Suprapubic skin (tissue), 4 donors: ENCODE measurements around the gene PRKCE. TPM values are rescaled to one million over a fixed set of nuclear protein-coding genes. Genes with fewer than 3 reads are reported as not detected.

Experiments used
- DNase-seq, 2 donors: peaks; one replicate each; pipeline ENCODE4 v3.0.0-alpha.2; 2019; ENCODE audit warnings: low spot score in 2 of 2
- H3K27ac ChIP-seq: fragments of 200-600 bp; sonication (generic); one replicate; pipeline ENCODE4 v1.5.1; 2019
- H3K27me3 ChIP-seq: fragments of 200-600 bp; sonication (generic); one replicate; pipeline ENCODE4 v1.5.1; 2019
- H3K36me3 ChIP-seq: fragments of 200-600 bp; sonication (generic); one replicate; pipeline ENCODE4 v1.5.1; 2019
- H3K4me1 ChIP-seq: fragments of 200-600 bp; sonication (generic); one replicate; pipeline ENCODE4 v1.5.1; 2019
- H3K4me3 ChIP-seq: fragments of 200-600 bp; sonication (generic); one replicate; pipeline ENCODE4 v1.5.1; 2019; ENCODE audit warnings: mild to moderate bottlenecking
- H3K9me3 ChIP-seq: fragments of 200-600 bp; sonication (generic); one replicate; pipeline ENCODE4 v1.5.1; 2019
- EP300 ChIP-seq: sonication (generic); formaldehyde crosslinking; IDR thresholded peaks from one replicate; pipeline ENCODE4 v1.6.1; 2017; ENCODE audit warnings: antibody characterized with exemption
- POLR2A ChIP-seq, 2 donors: fragments of 450-650 bp; IDR thresholded peaks; one replicate each; pipeline ENCODE4 v1.6.1; 2017; ENCODE audit warnings: antibody characterized with exemption in 2 of 2, mild to moderate bottlenecking in 2 of 2, moderate library complexity in 2 of 2
- POLR2AphosphoS5 ChIP-seq, 3 donors: sonication (generic); formaldehyde crosslinking; IDR thresholded peaks; one replicate each; pipeline ENCODE4 v1.6.1; 2017; ENCODE audit warnings: antibody characterized with exemption in 3 of 3
- WGBS: methylation state at CpG from one replicate; pipeline ENCODE4 v1.1.5; 2018; 5-methylcytosine and 5-hydroxymethylcytosine counted together
- total RNA-seq, 4 donors: library from RNA; depleted of rRNA; stranded (reverse); fragments of >200 nt; gene quantifications; one replicate each; pipeline ENCODE4 v1.1.0, GENCODE V29; 2016
- TF ChIP-seq, protein P1 (sequence below), 2 donors: fragments of 200-600 bp in 1 of 2; fragments of 450-650 bp in 1 of 2; sonication (generic) in 1 of 2; IDR thresholded peaks; one replicate each; pipeline ENCODE4 v1.5.1; 2016 to 2019; ENCODE audit warnings: antibody characterized with exemption in 2 of 2, mild to moderate bottlenecking in 1 of 2, moderate library complexity in 1 of 2

Gene PRKCE
- total RNA-seq, 4 donors from 2014 or later, result 7.9 to 18.3 (median 12.5) TPM

GRCh38 chr2:45750001-45750400 lies 98.5 kb downstream of the PRKCE start:
- Histone ChIP-seq H3K9me3 (peaks cover 2% of the 10 kb centered on the region), H3K27me3 (no peaks in the 10 kb centered on the region), H3K4me1 (peaks cover 24% of the 10 kb centered on the region), H3K36me3 (no peaks in the 10 kb centered on the region), H3K4me3 (no peak overlapping the region), H3K27ac (no peak overlapping the region)
- no peak for DNase-seq
- 78% methylated on average over 2 of the region's 2 CpGs for WGBS
- no peak for TF ChIP-seq POLR2A (IDR thresholded peaks at IDR 0.05)
- TF ChIP-seq, protein P1, sequence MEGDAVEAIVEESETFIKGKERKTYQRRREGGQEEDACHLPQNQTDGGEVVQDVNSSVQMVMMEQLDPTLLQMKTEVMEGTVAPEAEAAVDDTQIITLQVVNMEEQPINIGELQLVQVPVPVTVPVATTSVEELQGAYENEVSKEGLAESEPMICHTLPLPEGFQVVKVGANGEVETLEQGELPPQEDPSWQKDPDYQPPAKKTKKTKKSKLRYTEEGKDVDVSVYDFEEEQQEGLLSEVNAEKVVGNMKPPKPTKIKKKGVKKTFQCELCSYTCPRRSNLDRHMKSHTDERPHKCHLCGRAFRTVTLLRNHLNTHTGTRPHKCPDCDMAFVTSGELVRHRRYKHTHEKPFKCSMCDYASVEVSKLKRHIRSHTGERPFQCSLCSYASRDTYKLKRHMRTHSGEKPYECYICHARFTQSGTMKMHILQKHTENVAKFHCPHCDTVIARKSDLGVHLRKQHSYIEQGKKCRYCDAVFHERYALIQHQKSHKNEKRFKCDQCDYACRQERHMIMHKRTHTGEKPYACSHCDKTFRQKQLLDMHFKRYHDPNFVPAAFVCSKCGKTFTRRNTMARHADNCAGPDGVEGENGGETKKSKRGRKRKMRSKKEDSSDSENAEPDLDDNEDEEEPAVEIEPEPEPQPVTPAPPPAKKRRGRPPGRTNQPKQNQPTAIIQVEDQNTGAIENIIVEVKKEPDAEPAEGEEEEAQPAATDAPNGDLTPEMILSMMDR (IDR thresholded peaks at IDR 0.05), result no peak
- TF ChIP-seq EP300, result no peak
- no peak for TF ChIP-seq POLR2AphosphoS5 (IDR thresholded peaks at IDR 0.05)

DNA sequence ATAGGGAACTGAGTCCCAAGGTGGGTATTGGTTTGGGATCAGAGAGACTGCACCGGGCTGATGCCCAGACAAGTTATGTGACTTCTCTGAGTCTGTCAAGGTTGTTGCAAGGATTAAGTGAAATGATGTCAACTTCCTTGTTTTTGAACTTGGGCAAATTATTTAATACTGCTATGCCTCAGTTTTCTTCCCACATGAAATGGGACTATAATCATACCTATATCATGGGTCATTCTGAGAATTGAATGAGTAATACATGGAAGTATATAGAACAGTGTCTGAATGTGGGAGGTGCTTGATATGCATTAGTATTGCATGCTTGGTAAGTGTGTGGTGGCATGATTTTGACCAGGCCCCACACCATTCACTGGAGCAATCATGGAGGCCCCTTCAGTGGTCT lies 99.0 kb downstream of the PRKCE start:
- TF ChIP-seq EP300 (no peak), POLR2AphosphoS5 (IDR thresholded peaks at IDR 0.05) (no peak), POLR2A (IDR thresholded peaks at IDR 0.05) (no peak)
- TF ChIP-seq, protein P1 (IDR thresholded peaks at IDR 0.05), result no peak

GRCh38 chr2:45753381-45753780 lies 101.9 kb downstream of the PRKCE start:
- 90% methylated on average over 4 of the region's 4 CpGs for WGBS
- no peak for TF ChIP-seq EP300
- TF ChIP-seq POLR2AphosphoS5 (IDR thresholded peaks at IDR 0.05), result no peak

More for the DNA sequence above, 99.0 kb downstream of the PRKCE start:
- H3K27ac ChIP-seq, result no peak overlapping the region
- H3K27me3 ChIP-seq, result no peaks in the 10 kb centered on the region
- H3K4me1 ChIP-seq, result peaks cover 24% of the 10 kb centered on the region
- WGBS, result 85% methylated on average over 1 of the region's 1 CpG
- no peak for DNase-seq
- peaks cover 2% of the 10 kb centered on the region for H3K9me3 ChIP-seq
- no peaks in the 10 kb centered on the region for H3K36me3 ChIP-seq
- H3K4me3 ChIP-seq, result no peak overlapping the region

DNA sequence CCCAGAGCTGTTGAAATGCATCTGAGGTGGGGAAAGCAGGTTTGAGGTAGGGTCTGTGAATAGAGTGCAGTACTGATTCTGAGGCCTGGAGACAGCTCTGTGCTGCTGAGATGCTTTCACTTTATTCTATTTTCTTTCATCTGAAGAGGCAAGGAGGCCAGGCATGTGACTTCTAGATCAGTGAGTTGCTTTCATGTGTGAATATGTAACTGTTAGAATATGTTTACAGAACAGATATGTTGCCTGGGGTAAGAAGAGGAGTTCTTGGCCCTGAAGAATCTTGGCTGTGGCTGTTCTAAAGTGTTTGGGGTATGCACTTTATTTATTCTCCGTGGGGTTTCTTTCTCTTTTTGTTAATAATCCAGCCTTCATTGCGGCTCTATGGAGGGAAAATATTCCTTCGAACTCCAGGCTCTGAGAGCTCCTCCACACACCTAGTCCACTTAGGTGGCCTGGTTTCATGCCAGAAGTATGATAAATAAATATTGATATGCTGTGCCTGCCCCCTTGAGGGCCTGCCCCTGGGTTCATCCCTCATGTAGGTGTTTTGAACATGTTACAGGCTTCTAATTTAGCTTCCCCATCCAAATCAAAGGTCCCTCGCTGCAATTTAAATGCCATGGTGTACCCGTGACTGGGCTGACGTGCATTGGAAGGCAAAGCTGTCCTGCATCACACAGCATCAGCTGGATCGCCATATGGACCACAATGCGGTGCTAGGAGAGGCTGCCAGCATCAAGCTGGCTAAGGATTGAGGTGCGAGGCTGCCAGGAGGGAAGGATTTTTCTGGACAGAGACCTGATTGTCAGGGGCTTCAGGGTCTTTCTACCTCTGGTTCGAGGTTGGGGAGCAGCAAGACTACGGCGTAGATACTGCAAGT lies 102.9 kb downstream of the PRKCE start:
- no peaks in the 10 kb centered on the region for H3K27me3 ChIP-seq
- H3K9me3 ChIP-seq, result no peaks in the 10 kb centered on the region
- H3K4me1 ChIP-seq, result peaks cover 16% of the 10 kb centered on the region
- H3K27ac ChIP-seq, result no peak overlapping the region
- H3K4me3 ChIP-seq, result no peak overlapping the region
- WGBS, result 78% methylated on average over 12 of the region's 12 CpGs
- TF ChIP-seq POLR2AphosphoS5 (IDR thresholded peaks at IDR 0.05), result no peak
- no peak for TF ChIP-seq EP300
- TF ChIP-seq, protein P1 (IDR thresholded peaks at IDR 0.05), result no peak
- no peak for TF ChIP-seq POLR2A (IDR thresholded peaks at IDR 0.05)
- no peaks in the 10 kb centered on the region for H3K36me3 ChIP-seq
- no peak for DNase-seq

More at GRCh38 chr2:45753381-45753780, 101.9 kb downstream of the PRKCE start:
- Histone ChIP-seq H3K9me3 (no peaks in the 10 kb centered on the region), H3K4me3 (no peak overlapping the region), H3K4me1 (peaks cover 15% of the 10 kb centered on the region), H3K36me3 (no peaks in the 10 kb centered on the region), H3K27ac (no peak overlapping the region), H3K27me3 (no peaks in the 10 kb centered on the region)
- DNase-seq, result no peak

GRCh38 chr2:45755585-45756335 lies 104.3 kb downstream of the PRKCE start:
- H3K9me3 ChIP-seq, result no peaks in the 10 kb centered on the region
- no peaks in the 10 kb centered on the region for H3K36me3 ChIP-seq
- no peak for DNase-seq
- no peaks in the 10 kb centered on the region for H3K27me3 ChIP-seq
- no peak overlapping the region for H3K27ac ChIP-seq
- 77% methylated on average over 8 of the region's 8 CpGs for WGBS
- H3K4me1 ChIP-seq, result peaks cover 18% of the 10 kb centered on the region
- no peak overlapping the region for H3K4me3 ChIP-seq
- TF ChIP-seq, protein P1 (IDR thresholded peaks at IDR 0.05), result no peak
- no peak for TF ChIP-seq EP300
- TF ChIP-seq POLR2AphosphoS5 (IDR thresholded peaks at IDR 0.05), result no peak
- TF ChIP-seq POLR2A (IDR thresholded peaks at IDR 0.05), result no peak
